HEK293T (cell line): ENCODE results near the gene AMH.

Source experiments
- CTCF ChIA-PET: fragments of 350-600 bp; formaldehyde crosslinking; extraction: SDS; loops from one replicate; lab custom pipeline; 2021; ENCODE audit warnings: antibody characterized with exemption, inconsistent platforms; lab: Yijun Ruan, JAX
- POLR2A ChIA-PET: fragments of 350-600 bp; formaldehyde crosslinking; extraction: SDS; loops from one replicate; lab custom pipeline; 2020; ENCODE audit warnings: antibody characterized with exemption, inconsistent platforms; lab: Yijun Ruan, JAX
- DNase-seq: peaks from one replicate; pipeline ENCODE4 v3.0.0; 2012; ENCODE audit warnings: mixed read lengths; ENCODE audit errors: extremely low spot score
- ARNT ChIP-seq: fragments of 450-650 bp; IDR thresholded peaks from 2 replicates; pipeline ENCODE4 v1.6.1; 2017; ENCODE audit warnings: mild to moderate bottlenecking
- BHLHE40 ChIP-seq: fragments of 450-650 bp; IDR thresholded peaks from 2 replicates; pipeline ENCODE4 v1.6.1; 2016; ENCODE audit warnings: mild to moderate bottlenecking, moderate library complexity, borderline replicate concordance
- CTBP1 ChIP-seq: fragments of 450-650 bp; IDR thresholded peaks from 2 replicates; pipeline ENCODE4 v1.6.1; 2016; ENCODE audit warnings: borderline replicate concordance
- ELF4 ChIP-seq: fragments of 450-650 bp; IDR thresholded peaks from 2 replicates; pipeline ENCODE4 v1.6.1; 2017; ENCODE audit warnings: antibody characterized with exemption
- FOXA1 ChIP-seq: fragments of 450-650 bp; IDR thresholded peaks from 2 replicates; pipeline ENCODE4 v1.6.1; 2016; ENCODE audit warnings: mild to moderate bottlenecking
- FOXK2 ChIP-seq: fragments of 450-650 bp; IDR thresholded peaks from 2 replicates; pipeline ENCODE4 v1.6.1; 2016; ENCODE audit warnings: mild to moderate bottlenecking
- FOXM1 ChIP-seq: fragments of 450-650 bp; IDR thresholded peaks from 2 replicates; pipeline ENCODE4 v1.6.1; 2017; ENCODE audit warnings: mild to moderate bottlenecking, borderline replicate concordance
- HDGF ChIP-seq: fragments of 450-650 bp; IDR thresholded peaks from 2 replicates; pipeline ENCODE4 v1.6.1; 2017; ENCODE audit warnings: antibody characterized with exemption, borderline replicate concordance
- L3MBTL2 ChIP-seq: fragments of 450-650 bp; conservative IDR thresholded peaks from 2 replicates; pipeline ENCODE4 v1.6.1; 2016; ENCODE audit warnings: mild to moderate bottlenecking
- LEF1 ChIP-seq: fragments of 450-650 bp; IDR thresholded peaks from 2 replicates; pipeline ENCODE4 v1.6.1; 2017; ENCODE audit warnings: mild to moderate bottlenecking, borderline replicate concordance
- NFRKB ChIP-seq: fragments of 450-650 bp; IDR thresholded peaks from 2 replicates; pipeline ENCODE4 v1.6.1; 2016; ENCODE audit warnings: mild to moderate bottlenecking, moderate library complexity
- SP1 ChIP-seq: fragments of 450-650 bp; IDR thresholded peaks from 2 replicates; pipeline ENCODE4 v1.6.1; 2017
- SUZ12 ChIP-seq: fragments of 450-650 bp; IDR thresholded peaks from 2 replicates; pipeline ENCODE4 v1.6.1; 2016; ENCODE audit warnings: mild to moderate bottlenecking
- TARDBP ChIP-seq: fragments of 450-650 bp; IDR thresholded peaks from 2 replicates; pipeline ENCODE4 v1.6.1; 2016
- ZNF384 ChIP-seq: fragments of 450-650 bp; IDR thresholded peaks from 2 replicates; pipeline ENCODE4 v1.6.1; 2016
- TF ChIP-seq, protein P1 (sequence below): fragments of 450-650 bp; IDR thresholded peaks from 2 replicates; pipeline ENCODE4 v1.6.1; 2016

The AMH gene

DNA sequence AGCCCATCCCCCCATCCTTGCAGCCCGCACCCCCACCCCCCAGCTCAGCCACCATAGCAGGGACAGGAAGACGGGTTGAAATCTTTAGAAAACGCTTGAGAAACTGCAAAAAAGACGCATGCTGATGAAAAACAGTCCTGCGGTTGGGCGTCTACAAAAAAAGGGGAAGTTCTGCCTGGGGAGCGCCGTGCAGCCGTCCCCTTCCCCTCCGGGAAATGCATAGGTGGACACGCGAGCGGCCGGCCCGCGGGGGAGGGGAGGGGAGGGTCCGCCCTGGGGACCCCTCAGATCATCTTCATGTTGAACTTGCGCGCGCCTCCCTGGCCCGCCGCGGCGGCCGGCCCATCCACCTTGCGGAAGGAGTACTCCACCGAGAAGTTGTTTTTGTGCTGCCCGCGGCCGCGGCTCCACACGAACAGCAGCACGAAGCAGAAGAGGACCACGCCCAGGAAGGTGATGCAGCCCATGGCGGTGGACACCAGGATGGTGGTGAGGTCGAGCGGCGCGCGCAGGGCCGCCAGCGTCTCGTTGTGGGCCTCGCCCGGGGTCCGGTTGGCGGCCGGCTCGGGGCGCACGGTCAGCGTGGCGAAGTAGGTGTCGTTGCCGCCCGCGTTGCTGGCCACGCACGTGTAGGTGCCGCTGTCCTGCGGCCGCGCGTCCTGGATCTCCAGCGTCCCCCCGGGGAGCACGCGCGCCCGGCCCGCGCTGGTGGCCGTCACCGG is 40.8 kb downstream of the AMH start:
- no peak for DNase-seq
- POLR2A ChIA-PET, result no interaction called here

DNA sequence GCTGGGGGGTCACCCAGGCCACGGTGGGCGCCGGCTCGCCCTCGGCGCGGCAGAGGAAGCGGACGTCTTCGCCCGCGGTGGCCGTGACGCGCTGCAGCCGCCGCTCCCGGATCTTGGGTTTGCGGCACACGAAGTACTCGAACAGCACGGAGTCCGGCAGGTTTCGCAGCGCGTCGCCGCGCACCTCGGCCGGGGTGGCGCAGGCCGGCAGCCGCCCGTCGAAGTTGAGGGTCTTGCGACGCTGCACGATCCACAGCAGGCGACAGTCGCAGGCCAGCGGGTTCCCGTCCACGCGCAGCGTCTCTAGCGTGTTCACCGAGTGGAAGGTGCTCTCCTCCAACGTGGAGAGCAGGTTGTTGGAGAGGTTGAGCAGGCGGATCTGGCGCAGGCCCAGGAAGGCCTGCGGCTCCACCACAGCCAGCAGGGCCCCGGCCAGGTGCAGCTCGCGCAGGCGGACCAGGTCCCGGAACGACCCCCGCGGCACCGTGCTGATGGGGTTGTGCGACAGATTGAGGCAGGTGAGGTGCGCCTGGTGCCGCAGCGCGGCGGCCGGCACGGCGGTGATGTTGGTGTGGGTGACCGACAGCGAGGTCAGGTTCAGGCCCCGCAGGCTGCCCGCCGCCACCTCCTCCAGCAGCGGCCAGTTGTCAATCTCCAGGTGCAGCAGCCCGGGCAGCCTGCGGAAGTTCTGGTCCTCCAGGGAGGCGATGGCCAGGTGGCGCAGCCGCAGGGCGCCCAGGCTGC is 41.5 kb downstream of the AMH start:
- POLR2A ChIA-PET, result no interaction called here

More for the DNA sequence above, 40.8 kb downstream of the AMH start:
- CTCF ChIA-PET, result no interaction called here
- no peak for TF ChIP-seq FOXK2
- TF ChIP-seq SUZ12, result no peak
- no peak for TF ChIP-seq ZNF384
- TF ChIP-seq ARNT, result no peak
- TF ChIP-seq ELF4, result no peak
- no peak for TF ChIP-seq TARDBP
- TF ChIP-seq, protein P1, sequence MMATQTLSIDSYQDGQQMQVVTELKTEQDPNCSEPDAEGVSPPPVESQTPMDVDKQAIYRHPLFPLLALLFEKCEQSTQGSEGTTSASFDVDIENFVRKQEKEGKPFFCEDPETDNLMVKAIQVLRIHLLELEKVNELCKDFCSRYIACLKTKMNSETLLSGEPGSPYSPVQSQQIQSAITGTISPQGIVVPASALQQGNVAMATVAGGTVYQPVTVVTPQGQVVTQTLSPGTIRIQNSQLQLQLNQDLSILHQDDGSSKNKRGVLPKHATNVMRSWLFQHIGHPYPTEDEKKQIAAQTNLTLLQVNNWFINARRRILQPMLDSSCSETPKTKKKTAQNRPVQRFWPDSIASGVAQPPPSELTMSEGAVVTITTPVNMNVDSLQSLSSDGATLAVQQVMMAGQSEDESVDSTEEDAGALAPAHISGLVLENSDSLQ, result no peak
- TF ChIP-seq NFRKB, result no peak
- no peak for TF ChIP-seq HDGF
- no peak for TF ChIP-seq L3MBTL2
- TF ChIP-seq LEF1, result no peak
- TF ChIP-seq FOXA1, result no peak
- TF ChIP-seq SP1, result no peak
- TF ChIP-seq CTBP1, result no peak
- TF ChIP-seq BHLHE40, result no peak
- no peak for TF ChIP-seq FOXM1

DNA sequence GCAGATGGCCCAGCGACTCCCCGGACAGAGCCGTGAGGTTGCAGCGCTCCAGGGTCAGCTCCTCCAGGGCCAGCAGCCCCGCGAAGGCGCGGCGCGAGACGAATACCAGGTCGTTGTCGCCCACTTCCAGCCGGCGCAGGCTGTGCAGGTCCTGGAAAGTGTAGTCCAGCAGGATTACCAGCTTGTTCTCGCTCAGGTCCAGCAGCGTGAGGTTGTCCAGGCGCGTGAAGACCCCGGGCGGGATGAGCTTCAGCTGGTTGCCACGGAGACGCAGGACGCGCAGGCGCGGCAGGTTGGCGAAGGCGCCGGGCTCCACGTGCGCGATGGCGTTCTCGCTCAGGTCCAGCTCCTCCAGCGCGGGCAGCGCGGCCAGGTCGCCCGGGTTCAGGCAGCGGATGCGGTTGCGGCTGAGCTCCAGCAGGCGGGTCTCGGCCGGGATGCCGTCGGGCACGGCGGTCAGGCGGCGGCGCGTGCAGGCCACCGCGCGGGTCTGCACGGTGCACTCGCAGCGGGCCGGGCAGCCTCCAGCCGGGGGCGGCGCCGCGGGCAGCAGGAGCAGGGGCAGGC is 42.1 kb downstream of the AMH start:
- no peak for DNase-seq
- CTCF ChIA-PET, result no interaction called here
- TF ChIP-seq ELF4 (no peak), L3MBTL2 (no peak), CTBP1 (no peak), LEF1 (no peak), FOXA1 (no peak), SP1 (no peak), TARDBP (no peak), FOXK2 (no peak), BHLHE40 (no peak), NFRKB (no peak), ARNT (no peak), ZNF384 (no peak), FOXM1 (no peak), HDGF (no peak), SUZ12 (no peak)
- TF ChIP-seq, protein P1, result no peak
- POLR2A ChIA-PET, result no interaction called here

More for the DNA sequence above, 41.5 kb downstream of the AMH start:
- no peak for DNase-seq
- TF ChIP-seq BHLHE40 (no peak), SUZ12 (no peak), LEF1 (no peak), ARNT (no peak), L3MBTL2 (no peak), ZNF384 (no peak), HDGF (no peak), CTBP1 (no peak), FOXK2 (no peak), FOXM1 (no peak), ELF4 (no peak), FOXA1 (no peak), SP1 (no peak), TARDBP (no peak)
- TF ChIP-seq, protein P1, result no peak
- CTCF ChIA-PET, result no interaction called here

DNA sequence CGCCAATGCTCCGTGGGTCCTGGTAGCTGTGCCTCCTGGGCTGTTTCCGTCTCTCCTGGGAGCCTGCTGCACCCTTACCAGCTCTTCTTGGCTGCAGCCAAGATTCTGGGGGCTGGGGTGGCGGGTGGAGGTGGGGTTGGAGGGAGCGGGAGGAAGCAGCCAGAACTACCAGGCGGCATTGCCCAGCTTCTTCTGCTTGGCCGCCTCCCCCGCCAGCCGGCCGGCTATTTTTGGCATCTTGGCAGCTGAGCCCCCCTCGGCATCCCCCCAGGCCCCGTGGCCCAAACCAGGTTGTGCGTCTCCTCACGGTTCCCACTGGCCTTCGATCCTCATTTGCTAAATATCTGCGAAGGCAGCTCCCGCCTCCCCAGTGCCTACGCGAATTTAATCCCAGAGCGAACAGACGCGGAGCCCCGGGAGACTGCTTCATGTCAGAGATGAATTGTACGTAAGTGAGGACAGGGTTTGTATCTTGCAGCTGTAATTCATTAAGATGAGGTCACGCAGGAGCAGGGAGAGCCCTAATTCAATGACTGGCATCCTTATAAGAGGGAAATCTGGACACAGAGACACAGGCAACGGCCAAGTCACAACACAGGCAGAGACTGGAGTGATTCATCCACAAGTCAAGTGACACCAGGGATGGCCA is 45.7 kb downstream of the AMH start:
- no peak for TF ChIP-seq FOXA1
- TF ChIP-seq LEF1, result no peak
- TF ChIP-seq FOXK2, result no peak
- no peak for TF ChIP-seq BHLHE40
- no peak for TF ChIP-seq L3MBTL2
- no peak for TF ChIP-seq NFRKB
- TF ChIP-seq ELF4, result no peak
- TF ChIP-seq CTBP1, result no peak
- TF ChIP-seq TARDBP, result no peak
- no peak for TF ChIP-seq SP1
- CTCF ChIA-PET, result no interaction called here
- POLR2A ChIA-PET, result interaction anchor here (1.5 kb wide), 1 partner anchor 33 kb away, joined by 3 read pairs; the partner anchor contains the start of gene LSM7
- DNase-seq, result no peak

DNA sequence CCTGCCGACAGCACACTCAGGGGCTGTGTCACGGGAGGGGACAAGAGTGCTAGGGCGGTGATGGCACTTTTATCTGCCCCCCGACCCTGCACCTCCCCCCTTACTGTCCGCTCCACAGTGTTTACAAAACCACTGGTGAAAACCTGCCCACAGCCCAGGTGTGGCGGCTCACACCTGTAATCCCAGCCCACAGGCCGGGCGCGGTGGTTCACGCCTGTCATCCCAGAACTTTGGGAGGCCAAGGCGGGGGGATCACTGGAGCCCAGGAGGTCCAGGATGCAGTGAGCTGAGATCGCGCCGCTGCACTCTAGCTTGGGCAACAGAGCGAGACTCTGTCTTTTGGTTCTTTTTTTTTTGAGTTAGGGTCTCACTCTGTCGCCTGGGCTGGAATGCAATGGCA is 47.0 kb downstream of the AMH start:
- DNase-seq, result no peak
- ChIA-PET POLR2A (interaction anchor here (0.9 kb wide), 1 partner anchor 24 kb away, joined by 3 read pairs; no protein-coding TSS in a partner anchor), CTCF (no interaction called here)
- TF ChIP-seq NFRKB (no peak), HDGF (no peak), CTBP1 (no peak), BHLHE40 (no peak)
